HG02852 (cell line): Measurements from ENCODE around the gene PLPP6.

ENCODE experiments used
- ATAC-seq: cut with Tn5 transposase; IDR thresholded peaks from one replicate; pipeline ENCODE4 v1.9.1; 2021; ENCODE audit warnings: mild to moderate bottlenecking, moderate library complexity; ENCODE audit not compliant: unreplicated experiment

Gene PLPP6

DNA sequence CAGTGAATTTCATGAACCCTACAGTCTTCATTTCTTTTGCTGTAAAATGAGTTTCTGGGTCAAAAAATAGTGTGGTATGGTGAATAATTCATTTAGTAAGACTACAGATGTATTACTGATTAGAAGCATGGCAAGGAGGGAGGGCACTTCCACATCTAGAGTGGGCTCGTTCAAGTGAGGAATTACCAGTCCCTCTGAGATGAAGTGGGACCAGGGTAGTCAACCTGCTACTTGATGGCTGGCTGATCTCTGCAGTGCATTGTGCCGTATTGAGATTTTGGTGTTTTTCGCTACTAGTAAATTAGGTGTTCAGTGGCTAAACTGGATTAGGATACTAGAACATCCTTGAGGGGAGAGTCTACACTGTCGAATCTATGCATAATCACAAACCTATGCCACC, 28.1 kb downstream of the PLPP6 start:
- peak; percentile 49 for ATAC-seq

DNA sequence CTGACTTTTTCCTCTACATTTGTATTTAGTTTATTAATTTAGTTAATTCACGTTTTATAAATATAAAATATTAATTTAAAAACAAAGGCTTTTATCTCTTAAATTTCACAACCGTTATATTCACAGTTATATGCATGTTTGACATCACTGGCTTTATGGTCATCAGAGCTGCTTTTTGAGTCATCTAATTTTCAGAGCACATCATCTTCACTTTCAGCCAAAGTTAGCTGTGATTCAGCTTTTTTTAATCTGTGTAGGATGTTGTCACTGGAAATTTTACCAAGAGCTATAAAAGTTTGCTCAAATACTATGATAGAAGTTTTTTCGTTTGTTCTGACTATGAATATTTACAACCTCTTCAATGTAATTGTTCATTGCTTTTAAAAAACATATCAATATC, 29.7 kb downstream of the PLPP6 start:
- no peak for ATAC-seq

DNA sequence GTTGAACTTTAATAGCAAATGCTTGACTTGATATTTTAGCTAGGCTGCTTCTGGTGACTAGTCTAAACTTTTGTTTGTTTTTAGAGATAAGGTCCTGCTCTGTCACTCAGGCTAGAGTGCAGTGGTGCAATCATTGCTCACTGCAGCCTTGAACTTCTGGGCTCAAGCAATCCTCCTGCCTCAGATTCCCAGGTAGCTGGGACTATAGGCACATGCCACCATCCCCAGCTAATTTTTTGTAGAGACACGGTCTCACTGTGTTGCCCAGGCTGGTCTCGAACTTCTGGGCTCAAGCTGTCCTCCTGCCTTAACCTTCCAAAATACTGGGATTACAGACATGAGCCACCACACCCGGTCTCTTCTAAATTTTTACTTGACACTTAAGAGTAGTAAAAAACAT, 38.0 kb downstream of the PLPP6 start:
- ATAC-seq, result no peak

DNA sequence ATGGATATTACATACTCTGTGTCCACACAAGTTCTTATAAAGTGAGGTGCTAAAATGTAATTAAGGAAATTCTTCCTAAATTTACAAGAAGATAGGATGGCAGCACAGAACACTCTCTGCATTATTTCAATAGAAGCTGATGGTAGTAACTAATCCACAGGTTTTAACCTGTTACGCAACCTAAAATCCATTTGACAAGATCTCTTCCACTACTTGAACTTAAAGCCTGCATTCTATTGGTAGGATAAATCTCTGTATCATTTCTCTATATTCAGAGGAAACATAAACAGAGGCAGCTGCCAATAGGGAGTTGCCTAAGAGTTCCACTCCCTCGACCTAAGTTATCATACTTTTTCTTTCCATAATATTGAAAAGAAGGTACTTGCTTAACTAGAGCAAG, 38.8 kb downstream of the PLPP6 start:
- no peak for ATAC-seq

DNA sequence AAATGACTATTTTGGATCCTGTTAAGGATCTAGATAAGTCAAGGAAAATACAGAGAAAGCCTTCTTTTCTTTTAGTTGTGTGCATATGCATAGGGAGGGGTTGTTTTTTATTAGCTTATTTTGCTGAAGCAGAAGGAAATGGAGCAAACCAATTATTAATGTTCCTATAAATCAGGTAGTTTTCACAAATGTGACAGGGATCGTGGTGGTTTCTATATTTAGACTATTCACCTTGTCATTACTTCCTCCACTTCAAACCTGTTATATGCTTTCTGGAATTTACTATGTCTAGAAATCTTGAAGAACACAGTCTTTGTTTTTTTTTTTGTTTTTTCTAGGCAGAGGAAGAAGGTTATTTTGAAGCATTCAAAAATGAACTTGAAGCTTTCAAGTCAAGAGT, 39.4 kb downstream of the PLPP6 start:
- ATAC-seq, result no peak

DNA sequence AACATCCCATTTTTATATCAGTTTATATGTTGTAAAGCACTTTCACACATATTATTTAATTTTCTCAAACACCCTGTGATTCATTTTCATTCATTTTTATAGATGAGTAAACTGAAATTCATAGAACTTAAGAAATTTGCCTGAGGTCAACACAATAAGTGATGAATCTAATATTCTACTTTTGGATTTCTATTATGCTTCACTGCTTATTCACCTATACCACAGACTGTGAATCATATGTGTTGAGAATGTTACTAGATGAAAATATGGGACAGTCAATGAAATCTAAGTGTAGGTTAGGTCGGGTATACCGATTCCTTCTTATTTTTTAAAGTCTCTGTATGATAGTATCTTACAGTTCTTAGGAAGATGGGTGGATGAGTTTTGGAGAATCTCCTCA, 42.0 kb downstream of the PLPP6 start:
- no peak for ATAC-seq

DNA sequence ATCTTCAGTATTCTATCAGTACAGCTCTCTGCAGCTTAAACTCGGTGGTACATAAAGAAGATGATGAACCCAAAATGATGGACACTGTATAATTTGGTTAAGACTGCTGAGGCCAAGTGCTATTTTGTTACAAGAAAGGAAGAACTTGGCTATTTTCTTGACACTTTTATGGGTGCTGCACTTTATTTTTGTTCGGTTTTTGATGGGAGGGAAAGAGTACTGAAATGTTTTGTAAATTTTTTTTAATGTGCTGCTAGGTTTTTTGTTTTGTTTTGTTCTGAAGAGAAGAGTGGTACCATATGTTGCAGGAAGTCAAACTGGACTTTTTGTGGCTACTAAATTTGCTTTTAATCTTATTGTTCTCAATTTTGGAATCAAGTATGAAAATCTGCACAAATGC, 43.9 kb downstream of the PLPP6 start:
- no peak for ATAC-seq

DNA sequence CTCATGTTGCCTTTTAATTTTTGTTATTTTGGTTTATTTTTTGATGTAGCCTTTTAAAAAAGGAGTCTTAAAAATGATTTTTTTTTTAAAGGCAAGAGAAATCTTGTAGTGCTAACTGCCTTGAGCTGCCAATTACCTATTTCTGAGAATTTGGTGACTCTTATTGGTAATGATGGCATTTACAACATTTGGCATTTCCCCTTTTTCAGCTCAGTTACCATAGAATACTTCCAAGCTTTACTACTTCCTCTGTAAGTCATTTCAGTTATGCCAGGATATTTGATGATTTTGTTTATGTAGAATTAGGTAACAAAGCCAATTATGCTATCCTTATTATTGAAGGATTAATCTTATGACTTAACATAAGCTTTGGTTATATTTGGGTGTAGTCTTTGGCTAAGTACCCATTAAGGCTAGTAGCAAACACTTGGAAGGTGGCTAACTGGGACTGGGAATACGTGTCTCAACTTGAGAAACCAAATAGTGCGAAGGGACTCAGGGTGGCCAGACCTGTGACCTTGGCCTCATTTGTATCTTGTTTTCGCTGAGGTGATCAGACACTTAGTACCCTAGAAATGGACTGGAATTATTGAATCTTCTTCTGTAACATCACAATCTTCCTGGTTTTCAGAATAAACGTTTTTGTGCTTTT, 45.0 kb downstream of the PLPP6 start:
- no peak for ATAC-seq

DNA sequence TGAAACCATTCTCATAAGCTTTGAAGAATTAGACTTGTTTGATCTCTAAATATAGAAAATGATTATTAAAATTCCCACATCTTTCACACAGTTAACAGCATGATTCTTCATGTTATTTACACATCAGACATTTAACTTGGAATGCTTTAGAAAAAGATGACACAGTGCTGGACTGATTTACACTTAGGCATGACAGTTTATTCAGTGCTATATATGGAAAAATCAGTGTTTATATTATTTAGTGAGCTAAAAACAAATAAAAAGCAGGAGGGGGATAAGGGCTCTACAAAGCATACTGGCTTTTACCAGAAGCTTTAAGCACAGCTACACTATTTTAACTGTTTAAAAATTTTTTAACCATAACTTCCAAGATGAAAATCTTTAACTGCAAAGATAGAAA, 47.3 kb downstream of the PLPP6 start:
- no peak for ATAC-seq

DNA sequence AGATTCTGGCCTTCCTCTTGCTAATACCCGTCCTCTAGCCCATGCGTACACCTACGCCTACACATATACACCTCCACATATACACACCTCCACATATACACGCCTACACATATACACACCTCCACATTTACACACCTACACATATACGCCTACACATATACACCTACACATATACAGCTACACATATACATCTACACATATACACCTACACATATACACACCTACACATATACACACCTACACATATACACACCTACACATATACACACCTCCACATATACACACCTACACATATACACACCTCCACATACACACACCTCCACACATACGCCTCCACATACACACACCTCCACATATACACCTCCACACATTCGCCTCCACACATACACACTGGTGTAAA, 51.8 kb downstream of the PLPP6 start:
- no peak for ATAC-seq

DNA sequence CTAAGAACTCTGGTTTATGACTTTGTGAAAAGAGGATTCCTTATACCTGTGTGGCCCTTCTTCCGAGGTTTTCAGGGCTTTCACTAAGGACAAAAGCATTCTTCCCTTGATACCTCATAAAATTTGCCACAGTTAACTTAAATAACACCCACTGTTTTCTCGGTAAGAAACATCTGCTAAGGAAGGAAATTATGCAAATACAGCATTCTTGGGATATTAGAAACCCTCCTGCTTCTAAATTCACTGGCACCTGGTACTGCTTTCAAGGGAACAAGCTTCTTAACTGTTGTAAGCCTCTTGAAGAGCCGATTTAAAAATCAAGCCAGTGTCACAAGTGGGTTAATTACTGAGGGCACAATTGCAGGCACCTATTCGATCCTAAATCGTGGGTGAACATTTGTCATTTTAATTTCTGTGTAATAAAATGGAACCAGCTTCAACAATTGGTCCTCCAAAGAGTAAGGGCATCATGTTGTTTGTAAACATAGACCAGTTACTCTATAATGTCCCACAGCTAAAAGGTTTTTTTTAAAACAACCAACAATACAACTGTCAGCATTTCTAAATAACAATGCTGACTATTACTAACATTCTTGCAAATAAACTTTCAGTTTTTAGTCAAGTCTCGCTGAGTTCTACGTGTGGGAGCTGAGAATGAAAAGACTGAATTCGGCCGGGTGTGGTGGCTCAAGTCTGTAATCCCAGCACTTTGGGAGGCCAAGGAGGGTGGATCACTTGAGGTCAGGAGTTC, 52.3 kb downstream of the PLPP6 start:
- ATAC-seq, result no peak
